ENCODE measurements around the gene ABCA4. TPM values are rescaled to one million over a fixed set of nuclear protein-coding genes. Genes with fewer than 3 reads are reported as not detected.

ABCA4 gene
- total RNA-seq, 2 donors from 2014 or later = 0.41 to 0.85 TPM

- Histone ChIP-seq H3K9me3 (no peaks in the 10 kb centered on the region), H3K27me3 (replicated peaks; ENCODE audit: insufficient read depth) (no peaks in the 10 kb centered on the region), H3K4me3 (no peak overlapping the region), H3K27ac (no peak overlapping the region), H3K4me1 (replicated peaks) (no peaks in the 10 kb centered on the region), H3K36me3 (no peaks in the 10 kb centered on the region)
- no peak for DNase-seq (ENCODE audit: low spot score)
- WGBS = 34% methylated on average over 4 of the region's 4 CpGs
- TF ChIP-seq POLR2AphosphoS5 (IDR thresholded peaks at IDR 0.05) (no peak), POLR2A (IDR thresholded peaks at IDR 0.05) (no peak)
- TF ChIP-seq, protein P1, sequence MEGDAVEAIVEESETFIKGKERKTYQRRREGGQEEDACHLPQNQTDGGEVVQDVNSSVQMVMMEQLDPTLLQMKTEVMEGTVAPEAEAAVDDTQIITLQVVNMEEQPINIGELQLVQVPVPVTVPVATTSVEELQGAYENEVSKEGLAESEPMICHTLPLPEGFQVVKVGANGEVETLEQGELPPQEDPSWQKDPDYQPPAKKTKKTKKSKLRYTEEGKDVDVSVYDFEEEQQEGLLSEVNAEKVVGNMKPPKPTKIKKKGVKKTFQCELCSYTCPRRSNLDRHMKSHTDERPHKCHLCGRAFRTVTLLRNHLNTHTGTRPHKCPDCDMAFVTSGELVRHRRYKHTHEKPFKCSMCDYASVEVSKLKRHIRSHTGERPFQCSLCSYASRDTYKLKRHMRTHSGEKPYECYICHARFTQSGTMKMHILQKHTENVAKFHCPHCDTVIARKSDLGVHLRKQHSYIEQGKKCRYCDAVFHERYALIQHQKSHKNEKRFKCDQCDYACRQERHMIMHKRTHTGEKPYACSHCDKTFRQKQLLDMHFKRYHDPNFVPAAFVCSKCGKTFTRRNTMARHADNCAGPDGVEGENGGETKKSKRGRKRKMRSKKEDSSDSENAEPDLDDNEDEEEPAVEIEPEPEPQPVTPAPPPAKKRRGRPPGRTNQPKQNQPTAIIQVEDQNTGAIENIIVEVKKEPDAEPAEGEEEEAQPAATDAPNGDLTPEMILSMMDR (IDR thresholded peaks at IDR 0.05) = no peak
- intact Hi-C loops (cut with DNase I) = no loop called here
Measured at GRCh38 chr1:94083681-94084080, 37.3 kb downstream of the ABCA4 start.

DNA sequence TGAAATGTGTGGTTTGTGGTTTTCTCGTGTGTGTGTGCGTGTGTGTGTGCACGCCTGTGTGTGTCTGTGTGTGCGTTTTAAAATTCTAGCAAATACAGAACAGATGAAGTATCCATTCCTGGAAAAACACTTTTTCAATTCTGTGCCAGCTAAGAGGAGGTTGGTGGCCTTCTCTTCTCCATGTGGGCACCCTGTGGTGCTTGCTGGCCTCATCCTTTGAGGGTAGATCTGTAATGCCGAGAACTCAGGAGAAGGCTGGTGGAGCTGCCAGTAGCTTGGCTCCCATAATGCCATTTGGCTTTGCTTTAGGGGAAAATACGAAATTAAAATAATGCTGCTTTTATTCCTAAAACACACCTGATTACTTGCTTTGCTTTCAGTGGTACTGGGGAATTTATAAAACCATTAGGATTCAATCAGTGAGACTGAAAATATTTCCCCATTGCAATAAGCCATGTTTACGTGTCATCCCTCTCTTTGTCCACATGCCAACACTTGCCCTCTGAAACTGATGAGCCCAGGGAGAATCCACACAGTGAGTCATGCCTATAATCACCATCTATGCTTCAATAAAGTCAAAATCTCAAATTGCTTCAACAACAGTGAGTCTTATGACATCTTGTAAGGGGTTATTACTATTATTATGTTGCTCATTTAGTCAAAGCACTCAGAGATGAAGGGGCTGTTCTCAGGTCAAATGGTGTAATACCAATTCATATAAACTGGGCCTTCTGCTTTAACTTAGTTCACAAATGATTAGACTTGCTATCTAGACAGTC, 39.2 kb downstream of the ABCA4 start:
- no peak overlapping the region for H3K4me3 ChIP-seq
- H3K27ac ChIP-seq = no peak overlapping the region
- TF ChIP-seq POLR2AphosphoS5 (IDR thresholded peaks at IDR 0.05) = no peak
- TF ChIP-seq POLR2A (IDR thresholded peaks at IDR 0.05) = no peak
- TF ChIP-seq, protein P1 (IDR thresholded peaks at IDR 0.05) = no peak
- intact Hi-C loops (cut with DNase I) = no loop called here
- 82% methylated on average over 7 of the region's 7 CpGs for WGBS
- no peaks in the 10 kb centered on the region for H3K9me3 ChIP-seq
- H3K4me1 ChIP-seq (replicated peaks) = no peaks in the 10 kb centered on the region
- no peaks in the 10 kb centered on the region for H3K36me3 ChIP-seq
- no peak for DNase-seq (ENCODE audit: low spot score)
- H3K27me3 ChIP-seq (replicated peaks; ENCODE audit: insufficient read depth) = no peaks in the 10 kb centered on the region

DNA sequence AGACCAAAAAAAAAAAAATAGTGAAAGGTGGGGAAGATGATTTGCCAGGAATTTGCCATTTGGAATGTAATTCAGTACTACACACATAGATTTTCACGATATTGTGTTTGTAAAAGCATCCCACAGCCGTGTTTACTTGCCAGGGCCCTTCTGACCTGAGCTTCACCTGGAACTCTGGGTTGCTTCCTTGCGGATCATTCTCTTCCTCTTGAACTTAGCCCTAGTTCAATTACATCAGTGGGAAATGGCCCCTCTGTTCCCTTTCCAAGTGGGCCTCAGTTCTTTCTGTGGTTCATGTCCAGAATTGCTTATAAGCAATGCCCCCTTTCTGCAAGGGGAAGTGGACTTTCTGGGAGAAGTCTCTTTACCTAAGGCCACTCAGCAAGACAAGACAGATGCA, 41.0 kb downstream of the ABCA4 start:
- no peak overlapping the region for H3K27ac ChIP-seq
- H3K9me3 ChIP-seq = no peaks in the 10 kb centered on the region
- H3K4me3 ChIP-seq = no peak overlapping the region
- TF ChIP-seq POLR2A (IDR thresholded peaks at IDR 0.05) = no peak
- no peak for TF ChIP-seq POLR2AphosphoS5 (IDR thresholded peaks at IDR 0.05)
- TF ChIP-seq, protein P1 (IDR thresholded peaks at IDR 0.05) = no peak
- no peak for DNase-seq (ENCODE audit: low spot score)
- no peaks in the 10 kb centered on the region for H3K4me1 ChIP-seq (replicated peaks)
- 65% methylated on average over 3 of the region's 3 CpGs for WGBS
- no peaks in the 10 kb centered on the region for H3K36me3 ChIP-seq
- H3K27me3 ChIP-seq (replicated peaks; ENCODE audit: insufficient read depth) = no peaks in the 10 kb centered on the region
- intact Hi-C loops (cut with DNase I) = no loop called here

GRCh38 chr1:94079080-94079940, 41.6 kb downstream of the ABCA4 start:
- Histone ChIP-seq H3K4me3 (no peak overlapping the region), H3K4me1 (replicated peaks) (no peaks in the 10 kb centered on the region), H3K27ac (no peak overlapping the region), H3K27me3 (replicated peaks; ENCODE audit: insufficient read depth) (no peaks in the 10 kb centered on the region), H3K9me3 (no peaks in the 10 kb centered on the region), H3K36me3 (no peaks in the 10 kb centered on the region)
- intact Hi-C loops (cut with DNase I) = no loop called here
- WGBS = 90% methylated on average over 6 of the region's 6 CpGs
- TF ChIP-seq, protein P1 (IDR thresholded peaks at IDR 0.05) = no peak
- no peak for TF ChIP-seq POLR2A (IDR thresholded peaks at IDR 0.05)
- TF ChIP-seq POLR2AphosphoS5 (IDR thresholded peaks at IDR 0.05) = no peak
- no peak for DNase-seq (ENCODE audit: low spot score)
